HepG2 (cell line): Measurements from ENCODE around the gene HRG. TPM values are rescaled to one million over a fixed set of nuclear protein-coding genes. Genes with fewer than 3 reads are reported as not detected.

Experiments
- ATAC-seq: fragments of 200-7000 bp; cut with Tn5 transposase; 3 replicates; pipeline ENCODE4 v1.9.1; 2020; ENCODE audit warnings: mild to moderate bottlenecking, moderate library complexity
- BruUV-seq: library from RNA; stranded (reverse); fragments of 400-500 nt; replicated peaks from 2 replicates; lab custom pipeline; 2021; lab: Mats Ljungman, UMichigan
- CTCF ChIA-PET: fragments of 300-600 bp; formaldehyde crosslinking; extraction: SDS; loops from one replicate; lab custom pipeline; 2021; ENCODE audit warnings: low total read pairs, inconsistent platforms, low intra/inter-chr PET ratio; lab: Yijun Ruan, JAX
- POLR2A ChIA-PET: fragments of 350-600 bp; sonication (Branson Sonifier 250); formaldehyde crosslinking; loops from one replicate; lab custom pipeline; 2020; ENCODE audit warnings: antibody characterized with exemption, inconsistent platforms; lab: Yijun Ruan, JAX
- DNase-seq: peaks from one replicate; pipeline ENCODE4 v3.0.0-alpha.2; 2015; ENCODE audit warnings: low spot score
- FAIRE-seq: peaks from 3 replicates; lab custom pipeline; 2011; peaks lifted over from hg19 to GRCh38; lab: Jason Lieb, UNC
- H2AFZ ChIP-seq: one replicate; pipeline ENCODE4 v1.6.1; 2011; ENCODE audit warnings: low read length, inconsistent platforms
- H3K27ac ChIP-seq: fragments of 300-600 bp; 3 replicates; pipeline ENCODE4 v1.8.0; 2011; ENCODE audit warnings: mixed run types, mild to moderate bottlenecking, mixed read lengths, low read length, inconsistent platforms; ENCODE audit not compliant: insufficient read depth; ENCODE audit errors: extremely low read length
- H3K27me3 ChIP-seq, 2 experiments: fragments of 200-600 bp in 1 of 2; 2 replicates in 1 of 2; 3 replicates in 1 of 2; pipeline versions ENCODE4 v1.6.0 to v1.8.0; 2011; ENCODE audit warnings: low read length in 2 of 2, mild to moderate bottlenecking in 2 of 2, moderate library complexity in 2 of 2, inconsistent platforms in 1 of 2; ENCODE audit not compliant: insufficient read depth in 2 of 2, control insufficient read depth in 1 of 2
- H3K36me3 ChIP-seq, 2 experiments: fragments of 200-600 bp in 1 of 2; replicated peaks in 1 of 2; 2 replicates in 1 of 2; 3 replicates in 1 of 2; pipeline versions ENCODE4 v1.5.1 to v1.8.0; 2011; ENCODE audit warnings: low read length in 2 of 2, inconsistent platforms in 1 of 2; ENCODE audit not compliant: insufficient read depth in 2 of 2, control insufficient read depth in 1 of 2
- H3K4me1 ChIP-seq: 2 replicates; pipeline ENCODE4 v1.5.1; 2012; ENCODE audit warnings: low read length, inconsistent platforms; ENCODE audit not compliant: insufficient read depth
- H3K4me2 ChIP-seq: 2 replicates; pipeline ENCODE4 v1.6.0; 2011; ENCODE audit warnings: low read depth, low read length, inconsistent platforms
- H3K4me3 ChIP-seq, 3 experiments: fragments of 200-600 bp in 1 of 3; sonication (generic), shearing (Covaris generic) in 1 of 3; replicated peaks in 1 of 3; 2 replicates each; pipeline ENCODE4 v1.5.1; 2011 to 2016; ENCODE audit warnings: low read length in 3 of 3, inconsistent platforms in 2 of 3, low read depth in 2 of 3, mild to moderate bottlenecking in 2 of 3, control low read depth in 1 of 3, mixed read lengths in 1 of 3; ENCODE audit not compliant: insufficient read depth in 1 of 3
- H3K79me2 ChIP-seq: one replicate; pipeline ENCODE4 v1.6.1; 2011; ENCODE audit warnings: low read length, inconsistent platforms; ENCODE audit not compliant: insufficient read depth
- H3K9ac ChIP-seq: 2 replicates; pipeline ENCODE4 v1.6.0; 2011; ENCODE audit warnings: mild to moderate bottlenecking, low read depth, low read length, inconsistent platforms; ENCODE audit not compliant: insufficient read depth
- H3K9me3 ChIP-seq: 2 replicates; pipeline ENCODE4 v1.5.1; 2012; ENCODE audit warnings: mild to moderate bottlenecking, low read length
- H4K20me1 ChIP-seq: 2 replicates; pipeline ENCODE4 v1.6.0; 2011; ENCODE audit warnings: inconsistent platforms, mild to moderate bottlenecking, low read length, moderate library complexity; ENCODE audit not compliant: insufficient read depth
- ATF7 ChIP-seq, 2 experiments: fragments of 450-650 bp in 1 of 2; sonication (generic) in 1 of 2; formaldehyde crosslinking in 1 of 2; IDR thresholded peaks; 2 replicates each; pipeline versions ENCODE4 v1.4.0 to v1.6.1; 2016 to 2020; ENCODE audit warnings: antibody characterized with exemption in 1 of 2, mild to moderate bottlenecking in 1 of 2, missing genetic modification reagents in 1 of 2
- CSRNP2 ChIP-seq: sonication (generic); formaldehyde crosslinking; conservative IDR thresholded peaks from 2 replicates; pipeline ENCODE4 v1.8.0; 2022; ENCODE audit warnings: low read depth, missing genetic modification reagents
- FOSL2 ChIP-seq: sonication (generic); formaldehyde crosslinking; IDR thresholded peaks from 2 replicates; pipeline ENCODE4 v1.4.0; 2020; ENCODE audit warnings: missing genetic modification reagents
- FOXA1 ChIP-seq, 2 experiments: fragments of 450-650 bp in 1 of 2; sonication (generic) in 1 of 2; formaldehyde crosslinking in 1 of 2; IDR thresholded peaks; 2 replicates each; pipeline versions ENCODE4 v1.4.0 to v1.6.1; 2016 to 2020; ENCODE audit warnings: missing genetic modification reagents in 1 of 2
- KAT8 ChIP-seq: IDR thresholded peaks from 2 replicates; pipeline ENCODE4 v1.6.1; 2016; ENCODE audit warnings: missing genetic modification reagents, missing compliant biosample characterization
- KDM3A ChIP-seq: IDR thresholded peaks from 2 replicates; pipeline ENCODE4 v1.6.1; 2018; ENCODE audit warnings: low read depth, missing compliant biosample characterization
- KLF9 ChIP-seq: IDR thresholded peaks from 2 replicates; pipeline ENCODE4 v1.6.1; 2016; ENCODE audit warnings: low read depth
- PHF21A ChIP-seq: sonication (generic); formaldehyde crosslinking; IDR thresholded peaks from 2 replicates; pipeline ENCODE4 v1.5.0; 2020; ENCODE audit warnings: mild to moderate bottlenecking, missing genetic modification reagents
- RBM22 ChIP-seq: fragments of 200-400 bp; formaldehyde crosslinking; optimal IDR thresholded peaks from 2 replicates; pipeline ENCODE3; 2017; ENCODE audit warnings: mild to moderate bottlenecking, low read length, moderate library complexity
- SALL1 ChIP-seq: sonication (generic); formaldehyde crosslinking; IDR thresholded peaks from 2 replicates; pipeline ENCODE4 v1.8.0; 2022; ENCODE audit warnings: mild to moderate bottlenecking, missing genetic modification reagents
- TERF1 ChIP-seq: sonication (generic); formaldehyde crosslinking; IDR thresholded peaks from 2 replicates; pipeline ENCODE4 v1.8.0; 2022; ENCODE audit warnings: mild to moderate bottlenecking, missing genetic modification reagents, moderate library complexity
- ZNF12 ChIP-seq: sonication (generic); formaldehyde crosslinking; IDR thresholded peaks from 2 replicates; pipeline ENCODE4 v1.5.0; 2020; ENCODE audit warnings: missing genetic modification reagents
- ZNF20 ChIP-seq: sonication (generic); formaldehyde crosslinking; IDR thresholded peaks from 2 replicates; pipeline ENCODE4 v1.4.0; 2020; ENCODE audit warnings: mild to moderate bottlenecking, moderate library complexity, missing genetic modification reagents
- ZNF343 ChIP-seq: sonication (generic); formaldehyde crosslinking; IDR thresholded peaks from 2 replicates; pipeline ENCODE4 v1.4.0; 2020; ENCODE audit warnings: mild to moderate bottlenecking, missing genetic modification reagents
- ZNF501 ChIP-seq: sonication (generic); formaldehyde crosslinking; IDR thresholded peaks from 2 replicates; pipeline ENCODE4 v1.5.1; 2020; ENCODE audit warnings: mild to moderate bottlenecking, moderate library complexity, missing genetic modification reagents
- ZNF510 ChIP-seq: sonication (generic); formaldehyde crosslinking; IDR thresholded peaks from 2 replicates; pipeline ENCODE4 v1.4.0; 2020; ENCODE audit warnings: low read depth, mild to moderate bottlenecking, missing genetic modification reagents
- ZNF567 ChIP-seq: sonication (generic); formaldehyde crosslinking; IDR thresholded peaks from 2 replicates; pipeline ENCODE4 v1.8.1; 2023; ENCODE audit warnings: mild to moderate bottlenecking, missing genetic modification reagents, borderline replicate concordance
- ZNF687 ChIP-seq: sonication (generic); formaldehyde crosslinking; IDR thresholded peaks from 2 replicates; pipeline ENCODE4 v1.5.1; 2020; ENCODE audit warnings: mild to moderate bottlenecking, missing genetic modification reagents, moderate library complexity
- ZNF703 ChIP-seq: sonication (generic); formaldehyde crosslinking; IDR thresholded peaks from 2 replicates; pipeline ENCODE4 v1.5.1; 2020; ENCODE audit warnings: missing genetic modification reagents, mild to moderate bottlenecking, moderate library complexity, borderline replicate concordance
- WGBS: methylation state at CpG from one replicate; pipeline ENCODE4 v1.1.6; 2017; ENCODE audit warnings: low lambda C conversion rate; 5-methylcytosine and 5-hydroxymethylcytosine counted together
- in situ Hi-C: cut with HindIII; loops from 2 replicates; pipeline ENCODE4 v1.10.0; 2017; ENCODE audit warnings: low pct_unique_long_range_greater_than_20kb; ENCODE audit not compliant: extremely low pct_ligation_motif_present
- intact Hi-C: fragments of 100-400 bp; cut with micrococcal nuclease; formaldehyde crosslinking; loops from one replicate; pipeline ENCODE4 v1.10.0; 2022; ENCODE audit not compliant: unreplicated experiment
- polyA plus RNA-seq, 8 experiments: library from polyadenylated mRNA; depleted of rRNA in 3 of 8; stranded (reverse) in 7 of 8; unstranded in 1 of 8; fragments of >200 nt; fragmentation: Illumina TruSeq in 4 of 8; extraction: Trizol in 4 of 8; gene quantifications; 2 replicates each; pipeline versions ENCODE4 v1.2.1 to v1.2.3, GENCODE V29; 2011 to 2016; ENCODE audit warnings: low read depth in 4 of 8, missing spikeins in 1 of 8, mixed read lengths in 1 of 8; ENCODE audit not compliant: insufficient read depth in 1 of 8
- total RNA-seq, 5 experiments: library from RNA; depleted of rRNA; stranded (reverse); fragments of >200 nt; fragmentation: Illumina TruSeq; extraction: Trizol; gene quantifications; 2 replicates each; pipeline ENCODE4 v1.2.3, GENCODE V29; 2016; ENCODE audit warnings: low read depth in 1 of 5

The HRG gene
- total and polyA plus RNA-seq, 2 of the 13 experiments (the other 11 are each of a cell fraction or from before 2014, with no cell fraction given) = 0.09 to 0.11 TPM

GRCh38 chr3:186640473-186640818 is 25.4 kb upstream of the HRG start:
- H3K9me3 ChIP-seq = no peaks in the 10 kb centered on the region
- intact Hi-C loops = no loop called here
- ChIA-PET POLR2A (interaction anchor here (1.0 kb wide), 1 partner anchor 15 kb away, joined by 3 read pairs; no protein-coding TSS in a partner anchor), CTCF (no interaction called here)
- H2AFZ ChIP-seq = no peak overlapping the region
- WGBS = 58% methylated on average over 7 of the region's 9 CpGs
- no peak for DNase-seq
- BruUV-seq = no TSS peak
- peaks cover 20% of the 10 kb centered on the region for H3K4me1 ChIP-seq
- H3K79me2 ChIP-seq = no peaks in the 10 kb centered on the region
- peak overlapping the region in 1 of 3 experiments; percentile 3; a peak in 1 of 6 replicates for H3K4me3 ChIP-seq
- peak; percentile 81 for ATAC-seq
- in situ Hi-C loops = no loop called here
- peak overlapping the region; percentile 34; the same call in 1 of the 2 replicates for H3K4me2 ChIP-seq
- no peaks in the 10 kb centered on the region for H4K20me1 ChIP-seq
- FAIRE-seq = no peak
- H3K9ac ChIP-seq = no peak overlapping the region
- H3K36me3 ChIP-seq = no peaks in the 10 kb centered on the region
- H3K27ac ChIP-seq = no peak overlapping the region
- no peaks in the 10 kb centered on the region for H3K27me3 ChIP-seq
- TF ChIP-seq KDM3A (CRISPR knock-in tag) (no peak), CSRNP2 (CRISPR knock-in tag) (no peak), ZNF501 (no peak), KAT8 (CRISPR knock-in tag) (no peak), FOXA1 (IDR thresholded peaks at IDR 0.05) (no peak), FOXA1 (CRISPR knock-in tag; IDR thresholded peaks at IDR 0.05) (no peak), FOSL2 (CRISPR knock-in tag) (peak; percentile 45), ZNF20 (CRISPR knock-in tag) (no peak), ZNF510 (CRISPR knock-in tag) (no peak), TERF1 (CRISPR knock-in tag) (no peak), ZNF343 (CRISPR knock-in tag) (no peak), RBM22 (no peak), ZNF703 (CRISPR knock-in tag) (no peak), PHF21A (CRISPR knock-in tag) (no peak), ZNF567 (CRISPR knock-in tag) (no peak), SALL1 (0 out of 2 replicates have a peak, but pooled peaks have one; percentile 22), KLF9 (no peak), ZNF687 (CRISPR knock-in tag) (peak; percentile 32), ATF7 (IDR thresholded peaks at IDR 0.05) (no peak), ATF7 (CRISPR knock-in tag; IDR thresholded peaks at IDR 0.05) (no peak), ZNF12 (no peak)
